Heart left ventricle (tissue), 16 donors: ENCODE data around the gene TRIM44. TPM values are rescaled to one million over a fixed set of nuclear protein-coding genes. Genes with fewer than 3 reads are reported as not detected.
"Not testable (repeated sequence)": the region's sequence is repeated elsewhere in the genome, so short reads cannot be mapped to it uniquely, and the experiment has no call there.

ENCODE experiments used
- ATAC-seq, 4 donors: fragments of 200-7000 bp; cut with Tn5 transposase; one replicate each; pipeline ENCODE4 v1.9.1; 2020 to 2022; ENCODE audit warnings: moderate library complexity in 4 of 4, mild to moderate bottlenecking in 3 of 4, moderate number of reproducible peaks in 1 of 4
- DNase-seq, 5 donors: peaks; one replicate each; pipeline ENCODE4 v3.0.0-alpha.2; 2020
- H3K27ac ChIP-seq, 12 donors: fragments of 200-600 bp; sonication (generic) in 4 of 12; one replicate each; pipeline versions ENCODE4 v1.5.0 to v1.8.0; 2016 to 2022; ENCODE audit warnings: mild to moderate bottlenecking in 2 of 12
- H3K27me3 ChIP-seq, 9 donors: fragments of 200-600 bp; sonication (generic) in 2 of 9; one replicate each; pipeline versions ENCODE4 v1.5.1 to v1.8.0; 2016 to 2022; ENCODE audit warnings: mild to moderate bottlenecking in 3 of 9
- H3K36me3 ChIP-seq, 9 donors: fragments of 200-600 bp; sonication (generic) in 2 of 9; one replicate each; pipeline versions ENCODE4 v1.5.0 to v1.8.0; 2018 to 2022; ENCODE audit warnings: mild to moderate bottlenecking in 2 of 9
- H3K4me1 ChIP-seq, 12 donors: fragments of 200-600 bp; sonication (generic) in 4 of 12; one replicate each; pipeline versions ENCODE4 v1.5.0 to v1.8.0; 2016 to 2022; ENCODE audit warnings: mild to moderate bottlenecking in 3 of 12
- H3K4me3 ChIP-seq, 12 donors: fragments of 200-600 bp; sonication (generic) in 4 of 12; one replicate each; pipeline versions ENCODE4 v1.5.0 to v1.8.0; 2017 to 2022; ENCODE audit warnings: mild to moderate bottlenecking in 9 of 12, moderate library complexity in 4 of 12
- H3K9me3 ChIP-seq, 12 donors: fragments of 200-600 bp; sonication (generic) in 4 of 12; one replicate each; pipeline versions ENCODE4 v1.5.0 to v1.8.0; 2016 to 2022; ENCODE audit warnings: mild to moderate bottlenecking in 1 of 12
- CTCF ChIP-seq, 12 donors: fragments of 200-600 bp; sonication (generic) in 4 of 12; IDR thresholded peaks; one replicate each; pipeline versions ENCODE4 v1.5.0 to v1.8.0; 2018 to 2022; ENCODE audit warnings: antibody characterized with exemption in 12 of 12, mild to moderate bottlenecking in 5 of 12
- POLR2A ChIP-seq, 2 donors: fragments of 450-650 bp; IDR thresholded peaks; one replicate each; pipeline ENCODE4 v1.6.1; 2017; ENCODE audit warnings: antibody characterized with exemption in 2 of 2, mild to moderate bottlenecking in 2 of 2, moderate library complexity in 2 of 2
- WGBS, 4 donors: extraction: QIAGEN DNeasy Blood & Tissue Kit in 2 of 4; methylation state at CpG; one replicate each; pipeline versions ENCODE4 v1.1.5 to v1.1.7; 2013 to 2018; 5-methylcytosine and 5-hydroxymethylcytosine counted together
- intact Hi-C, 10 donors: fragments of 100-400 bp; cut with DNase I; formaldehyde crosslinking; loops; one replicate each; pipeline versions ENCODE4 v1.11.1 to v1.14.2; 2022
- polyA plus RNA-seq, 2 donors: library from polyadenylated mRNA; stranded (reverse); fragments of 200-250 nt; gene quantifications; one replicate each; pipeline ENCODE4 v1.2.3, GENCODE V29; 2013
- total RNA-seq, 9 donors: library from RNA; depleted of rRNA in 2 of 9; stranded (reverse); fragments of >200 nt in 2 of 9; fragmentation: NEBNext Ultra II Directional in 3 of 9; extraction: Animal tissue kit (Norgen Biotek cat#: 25700) in 3 of 9; gene quantifications; one replicate each; pipeline versions ENCODE4 v1.1.0 to v1.2.4, GENCODE V29; 2016 to 2023
- donor health status: ischemic (EF 13 %, LVEDD 7.1; RV severe dilation, severe dysfunction).
- donor health status: healthy with polysubstance abuse.
- donor health status: DM: no; HTN: yes; CAD: no.
- donor health status: DM: no; HTN: no; CAD: no.
- donor health status: ischemic (EF 25% LVEDD 6.9; RV normal size, moderate dysfunction).
- donor health status: ischemic (EF 25% LVEDD 5.7; RV mildly dilated, moderate dysfunction).
- donor health status: healthy.
- donor health status: DM: yes; HTN: yes; CAD: no.
- donor health status: ischemic (EF 35%, LVEDD 5.7; RV mildly dilated, moderate dysfunction).
- donor health status: nonischemic (EF 11% LVEDD 7.7; RV severe dilation, severe dysfunction).
- donor health status: DM: yes; HTN: yes; CAD: no.
- donor health status: PGD.
- donor health status: ischemic (EF 29% LVEDD 5.4; RV normal size, mild dysfunction).
- donor health status: nonischemic (EF 23%, LVEDD 6.1; RV moderate dilation, normal function).

The TRIM44 gene
- total and polyA plus RNA-seq, 11 donors = 7.9 to 55.3 (median 44.1) TPM

- H3K4me1 ChIP-seq = peaks cover 0 to 19% (median 2%) of the 10 kb centered on the region in 12 donors
- no peak overlapping the region for H3K27ac ChIP-seq
- H3K9me3 ChIP-seq = no peaks in the 10 kb centered on the region
- no peak for DNase-seq
- H3K36me3 ChIP-seq = no peaks in the 10 kb centered on the region
- H3K4me3 ChIP-seq = no peak overlapping the region
- intact Hi-C loops = loop anchor here in 1 of 10 donors (2.0 kb wide), 1 partner anchor 419 kb away; no protein-coding TSS in a partner anchor
- H3K27me3 ChIP-seq = no peaks in the 10 kb centered on the region
- TF ChIP-seq POLR2A (IDR thresholded peaks at IDR 0.05) = no peak
- no peak for TF ChIP-seq CTCF (IDR thresholded peaks at IDR 0.05)
- ATAC-seq = peak in 2 of 4 donors; percentile 42 to 53
These were observed 49.3 kb downstream of the TRIM44 start for GRCh38 chr11:35711924-35712323.

- TF ChIP-seq POLR2A (IDR thresholded peaks at IDR 0.05) (no peak), CTCF (IDR thresholded peaks at IDR 0.05) (no peak)
- 44 to 62% (median 58%) methylated on average over 3 of the region's 3 CpGs for WGBS, 4 donors
- H3K27ac ChIP-seq = no peak overlapping the region
- H3K4me1 ChIP-seq = peaks cover 0 to 19% (median 2%) of the 10 kb centered on the region in 12 donors
- intact Hi-C loops = no loop called here
- H3K9me3 ChIP-seq = no peaks in the 10 kb centered on the region
- ATAC-seq (peak in 1 of 4 donors; percentile 36), DNase-seq (no peak)
- no peaks in the 10 kb centered on the region for H3K27me3 ChIP-seq
- no peak overlapping the region for H3K4me3 ChIP-seq
- H3K36me3 ChIP-seq = no peaks in the 10 kb centered on the region
These were observed 50.0 kb downstream of the TRIM44 start for GRCh38 chr11:35712533-35712932.

- no peaks in the 10 kb centered on the region for H3K9me3 ChIP-seq
- peaks cover 0 to 19% (median 2%) of the 10 kb centered on the region in 12 donors for H3K4me1 ChIP-seq
- TF ChIP-seq CTCF (IDR thresholded peaks at IDR 0.05) (no peak), POLR2A (IDR thresholded peaks at IDR 0.05) (no peak)
- H3K27me3 ChIP-seq = no peaks in the 10 kb centered on the region
- no peaks in the 10 kb centered on the region for H3K36me3 ChIP-seq
- ATAC-seq = no peak
- intact Hi-C loops = no loop called here
- no peak overlapping the region for H3K4me3 ChIP-seq
- no peak overlapping the region for H3K27ac ChIP-seq
- WGBS, 4 donors = 95 to 98% (median 96%) methylated on average over 3 of the region's 3 CpGs
- no peak for DNase-seq
These were observed 52.5 kb downstream of the TRIM44 start for GRCh38 chr11:35714882-35715627.

DNA sequence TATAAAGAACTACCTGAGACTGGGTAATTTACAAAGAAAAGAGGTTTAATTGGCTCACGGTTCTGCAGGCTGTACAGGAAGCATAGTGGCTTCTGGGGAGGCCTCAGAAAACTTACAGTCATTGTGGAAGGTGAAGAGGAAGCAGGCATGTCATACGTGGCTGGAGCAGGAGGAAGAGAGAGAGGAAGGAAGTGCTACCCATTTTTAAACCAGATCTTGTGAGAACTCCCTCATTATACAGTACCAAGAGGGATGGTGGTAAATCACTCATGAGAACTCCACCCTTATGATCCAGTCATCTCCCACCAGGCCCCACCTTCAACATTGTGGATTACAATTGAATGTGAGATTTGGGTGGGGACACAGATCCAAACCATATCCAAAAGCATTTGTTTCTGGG is 53.1 kb downstream of the TRIM44 start:
- H3K36me3 ChIP-seq, H3K27me3 ChIP-seq, H3K9me3 ChIP-seq, H3K4me3 ChIP-seq, H3K27ac ChIP-seq, DNase-seq, ATAC-seq, intact Hi-C loops: not testable (repeated sequence)
- 56 to 68% (median 61%) methylated on average over 2 of the region's 2 CpGs for WGBS, 4 donors
- H3K4me1 ChIP-seq = peaks cover 0 to 19% (median 2%) of the 10 kb centered on the region in 12 donors
